Body of pancreas (tissue), 4 donors: ENCODE data around the gene CUEDC2. TPM values are rescaled to one million over a fixed set of nuclear protein-coding genes. Genes with fewer than 3 reads are reported as not detected.

Experiments
- ATAC-seq: fragments of 150-250 bp; one replicate; pipeline ENCODE4 v1.9.1; 2016
- DNase-seq, 4 donors: peaks; one replicate each; pipeline ENCODE4 v3.0.0-alpha.2; 2019
- H3K27ac ChIP-seq, 4 donors: fragments of 200-600 bp; sonication (generic); 1 replicate in 3 of 4; 2 replicates in 1 of 4; pipeline versions ENCODE4 v1.5.1 to v1.6.1; 2016 to 2019; ENCODE audit warnings: mild to moderate bottlenecking in 1 of 4, mixed read lengths in 1 of 4, moderate library complexity in 1 of 4
- H3K27me3 ChIP-seq, 2 donors: fragments of 200-600 bp; sonication (generic); one replicate each; pipeline ENCODE4 v1.6.0; 2016; ENCODE audit warnings: mild to moderate bottlenecking in 1 of 2
- H3K36me3 ChIP-seq, 2 donors: fragments of 200-600 bp; sonication (generic); replicated peaks in 1 of 2; 2 replicates each; pipeline ENCODE4 v1.5.1; 2016; ENCODE audit warnings: low read depth in 2 of 2; ENCODE audit not compliant: insufficient read depth in 1 of 2
- H3K4me1 ChIP-seq: fragments of 200-600 bp; sonication (generic); one replicate; pipeline ENCODE4 v1.6.0; 2016
- H3K4me3 ChIP-seq, 2 donors: fragments of 200-600 bp; sonication (generic); 1 replicate in 1 of 2; 2 replicates in 1 of 2; pipeline ENCODE4 v1.5.1; 2016 to 2019
- H3K9me3 ChIP-seq, 3 donors: fragments of 200-600 bp; sonication (generic); 1 replicate in 2 of 3; 2 replicates in 1 of 3; pipeline ENCODE4 v1.5.1; 2016
- POLR2A ChIP-seq, 3 donors: fragments of 450-650 bp; IDR thresholded peaks; one replicate each; pipeline ENCODE4 v1.6.1; 2016; ENCODE audit warnings: antibody characterized with exemption in 3 of 3, mild to moderate bottlenecking in 2 of 3
- WGBS, 2 donors: methylation state at CpG; one replicate each; pipeline ENCODE4 v1.1.5; 2017; 5-methylcytosine and 5-hydroxymethylcytosine counted together
- intact Hi-C: fragments of 100-400 bp; cut with DNase I; formaldehyde crosslinking; loops from one replicate; pipeline ENCODE4 v1.15.1; 2023
- total RNA-seq, 2 donors: library from RNA; depleted of rRNA; stranded (reverse); fragments of >200 nt; gene quantifications; one replicate each; pipeline ENCODE4 v1.1.0, GENCODE V29; 2016
- TF ChIP-seq, protein P1 (sequence below), 7 experiments: fragments of 450-650 bp in 4 of 7; fragments of 200-600 bp in 3 of 7; sonication (generic) in 3 of 7; IDR thresholded peaks; one replicate each; pipeline ENCODE4 v1.5.1; 2016 to 2019; ENCODE audit warnings: antibody characterized with exemption in 7 of 7

The CUEDC2 gene
- total RNA-seq, 2 donors from 2014 or later = 30.3 to 35.5 TPM

DNA sequence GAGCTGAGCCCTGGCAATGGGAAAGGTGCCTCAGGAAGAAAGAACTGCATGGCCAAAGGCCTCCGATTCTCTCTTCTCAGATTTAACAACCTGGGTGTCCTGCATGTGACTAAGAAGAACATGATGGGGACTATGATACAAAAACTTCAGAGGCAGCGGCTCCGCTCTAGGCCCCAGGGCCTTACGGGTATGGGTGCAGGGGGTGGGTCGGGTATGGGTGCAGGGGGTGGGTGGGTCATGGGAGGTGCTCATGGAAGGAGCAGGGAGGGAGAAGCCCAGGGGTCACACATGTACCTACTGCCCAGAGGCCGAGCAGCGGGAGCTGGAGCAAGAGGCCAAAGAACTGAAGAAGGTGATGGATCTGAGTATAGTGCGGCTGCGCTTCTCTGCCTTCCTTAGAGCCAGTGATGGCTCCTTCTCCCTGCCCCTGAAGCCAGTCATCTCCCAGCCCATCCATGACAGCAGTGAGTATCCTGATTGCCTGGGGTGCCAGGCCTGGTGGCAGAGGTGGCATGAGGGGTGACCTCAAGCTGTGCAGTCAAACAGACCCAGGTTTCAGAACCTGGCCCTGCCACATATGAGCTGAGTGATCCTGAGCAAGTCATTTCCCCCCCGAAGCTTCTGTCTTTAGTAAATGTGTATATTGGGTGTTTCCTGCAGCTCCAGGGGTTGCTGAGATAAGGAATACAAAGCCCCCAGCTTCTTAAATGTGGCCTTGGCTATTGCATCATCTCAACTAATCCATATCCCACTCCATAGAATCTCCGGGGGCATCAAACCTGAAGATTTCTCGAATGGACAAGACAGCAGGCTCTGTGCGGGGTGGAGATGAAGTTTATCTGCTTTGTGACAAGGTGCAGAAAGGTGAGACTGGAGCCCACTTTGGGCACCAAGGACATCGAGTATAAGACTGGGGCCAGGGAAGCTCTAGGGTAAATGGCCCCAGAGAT, 34.9 kb downstream of the CUEDC2 start:
- peaks cover 0 to 7% of the 10 kb centered on the region in 2 donors for H3K36me3 ChIP-seq
- no peaks in the 10 kb centered on the region for H3K27me3 ChIP-seq
- no peaks in the 10 kb centered on the region for H3K9me3 ChIP-seq
- DNase-seq = no peak
- intact Hi-C loops = no loop called here
- peak overlapping the region in 2 of 4 donors; percentile 97 to 100 for H3K27ac ChIP-seq
- TF ChIP-seq, protein P1, sequence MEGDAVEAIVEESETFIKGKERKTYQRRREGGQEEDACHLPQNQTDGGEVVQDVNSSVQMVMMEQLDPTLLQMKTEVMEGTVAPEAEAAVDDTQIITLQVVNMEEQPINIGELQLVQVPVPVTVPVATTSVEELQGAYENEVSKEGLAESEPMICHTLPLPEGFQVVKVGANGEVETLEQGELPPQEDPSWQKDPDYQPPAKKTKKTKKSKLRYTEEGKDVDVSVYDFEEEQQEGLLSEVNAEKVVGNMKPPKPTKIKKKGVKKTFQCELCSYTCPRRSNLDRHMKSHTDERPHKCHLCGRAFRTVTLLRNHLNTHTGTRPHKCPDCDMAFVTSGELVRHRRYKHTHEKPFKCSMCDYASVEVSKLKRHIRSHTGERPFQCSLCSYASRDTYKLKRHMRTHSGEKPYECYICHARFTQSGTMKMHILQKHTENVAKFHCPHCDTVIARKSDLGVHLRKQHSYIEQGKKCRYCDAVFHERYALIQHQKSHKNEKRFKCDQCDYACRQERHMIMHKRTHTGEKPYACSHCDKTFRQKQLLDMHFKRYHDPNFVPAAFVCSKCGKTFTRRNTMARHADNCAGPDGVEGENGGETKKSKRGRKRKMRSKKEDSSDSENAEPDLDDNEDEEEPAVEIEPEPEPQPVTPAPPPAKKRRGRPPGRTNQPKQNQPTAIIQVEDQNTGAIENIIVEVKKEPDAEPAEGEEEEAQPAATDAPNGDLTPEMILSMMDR (IDR thresholded peaks at IDR 0.05) = no peak
- no peak for TF ChIP-seq POLR2A (IDR thresholded peaks at IDR 0.05)
- ATAC-seq = no peak
- 87 to 89% methylated on average over 13 of the region's 14 CpGs for WGBS, 2 donors
- no peak overlapping the region for H3K4me3 ChIP-seq
- H3K4me1 ChIP-seq = peaks cover 43% of the 10 kb centered on the region

DNA sequence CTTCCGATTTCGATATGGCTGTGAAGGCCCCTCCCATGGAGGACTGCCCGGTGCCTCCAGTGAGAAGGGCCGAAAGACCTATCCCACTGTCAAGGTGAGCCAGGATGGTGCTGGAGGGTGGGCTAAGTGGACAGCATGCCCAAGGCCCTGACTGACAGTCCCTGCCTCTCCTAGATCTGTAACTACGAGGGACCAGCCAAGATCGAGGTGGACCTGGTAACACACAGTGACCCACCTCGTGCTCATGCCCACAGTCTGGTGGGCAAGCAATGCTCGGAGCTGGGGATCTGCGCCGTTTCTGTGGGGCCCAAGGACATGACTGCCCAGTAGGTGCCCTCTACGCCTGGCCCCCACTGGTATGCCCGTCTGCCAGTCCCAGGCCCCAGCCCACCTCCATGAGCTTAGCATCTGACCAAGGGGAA, 35.6 kb downstream of the CUEDC2 start:
- no peaks in the 10 kb centered on the region for H3K27me3 ChIP-seq
- TF ChIP-seq, protein P1 (IDR thresholded peaks at IDR 0.05) = no peak
- TF ChIP-seq POLR2A (IDR thresholded peaks at IDR 0.05) = no peak
- peaks cover 43% of the 10 kb centered on the region for H3K4me1 ChIP-seq
- peaks cover 0 to 5% of the 10 kb centered on the region in 2 donors for H3K36me3 ChIP-seq
- H3K27ac ChIP-seq = peak overlapping the region in 3 of 4 donors; percentile 88 to 100 (median 97)
- WGBS, 2 donors = 83 to 85% methylated on average over 10 to 12 of the region's 12 CpGs
- intact Hi-C loops = no loop called here
- H3K9me3 ChIP-seq = no peaks in the 10 kb centered on the region
- no peak overlapping the region for H3K4me3 ChIP-seq
- ATAC-seq (no peak), DNase-seq (no peak)

DNA sequence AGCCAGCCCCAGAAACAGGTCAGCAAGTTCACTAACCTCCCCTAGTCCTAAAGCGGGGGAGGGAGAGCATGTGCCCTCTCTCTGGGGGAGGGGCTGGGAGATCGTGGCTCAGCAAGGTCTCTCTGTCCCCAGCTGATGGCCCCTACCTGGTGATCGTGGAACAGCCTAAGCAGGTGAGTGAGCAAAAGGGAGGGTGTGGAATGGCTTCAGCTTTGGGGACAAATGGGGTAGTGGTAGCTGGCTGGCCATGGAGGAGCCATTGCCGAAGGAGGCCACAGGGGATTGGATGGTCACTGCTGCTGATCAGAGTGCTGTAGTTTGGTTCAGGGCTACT, 36.1 kb downstream of the CUEDC2 start:
- no peak for DNase-seq
- 38 to 53% methylated on average over 3 to 4 of the region's 4 CpGs for WGBS, 2 donors
- H3K9me3 ChIP-seq = no peaks in the 10 kb centered on the region
- peak overlapping the region; percentile 88 to 100 (median 96) for H3K27ac ChIP-seq
- no peak for ATAC-seq
- peaks cover 0 to 2% of the 10 kb centered on the region in 2 donors for H3K36me3 ChIP-seq
- H3K4me1 ChIP-seq = peaks cover 43% of the 10 kb centered on the region
- TF ChIP-seq POLR2A (IDR thresholded peaks at IDR 0.05) = no peak
- TF ChIP-seq, protein P1 (IDR thresholded peaks at IDR 0.05) = no peak
- H3K27me3 ChIP-seq = no peaks in the 10 kb centered on the region
- intact Hi-C loops = no loop called here
- peak overlapping the region; percentile 23 to 55 for H3K4me3 ChIP-seq

DNA sequence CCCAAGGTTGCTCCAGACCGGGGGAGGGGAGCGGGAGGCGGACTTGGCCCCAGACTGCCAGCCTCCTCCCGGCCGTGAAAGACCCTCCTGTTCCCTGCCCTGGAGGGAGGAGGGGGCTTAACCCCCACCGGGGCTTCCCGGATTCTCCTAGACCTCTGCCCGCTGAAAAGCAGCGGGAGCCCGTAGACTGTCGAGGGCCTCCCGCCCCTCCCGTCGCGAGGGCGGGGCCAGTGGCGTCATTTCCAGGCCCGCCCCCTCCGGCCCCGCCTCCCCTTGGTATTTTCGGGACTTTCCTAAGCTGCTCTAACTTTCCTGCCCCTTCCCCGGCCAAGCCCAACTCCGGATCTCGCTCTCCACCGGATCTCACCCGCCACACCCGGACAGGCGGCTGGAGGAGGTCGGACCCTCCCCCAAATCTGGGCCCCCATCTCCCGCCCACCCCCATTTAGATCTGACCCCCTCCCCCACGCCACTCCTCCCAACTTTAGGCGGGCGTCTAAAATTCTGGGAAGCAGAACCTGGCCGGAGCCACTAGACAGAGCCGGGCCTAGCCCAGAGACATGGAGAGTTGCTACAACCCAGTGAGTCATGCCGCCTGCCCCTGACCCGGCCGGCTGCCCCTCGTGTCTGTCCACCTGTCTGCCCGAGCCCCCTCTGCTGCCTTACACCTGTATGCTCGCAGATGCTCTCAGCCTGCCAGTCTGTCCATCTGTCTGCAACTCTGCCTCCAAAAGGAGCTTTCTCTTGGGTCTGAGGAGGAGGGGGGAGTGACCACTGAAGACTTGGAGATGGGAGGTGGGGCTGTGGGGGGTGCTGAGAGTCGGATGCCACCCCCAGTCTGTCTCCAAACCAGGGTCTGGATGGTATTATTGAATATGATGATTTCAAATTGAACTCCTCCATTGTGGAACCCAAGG, 36.7 kb downstream of the CUEDC2 start, which contains the start of gene NFKB2:
Gene NFKB2 (plus strand): TSS at position 306 of the 917 bp plus-strand sequence. CDS start 255 bp downstream, at position 561.
- peak within 1 kb of the TSS; percentile 23 to 55 for H3K4me3 ChIP-seq
- WGBS, 2 donors = 1% methylated on average over 29 to 42 of the region's 42 CpGs
- H3K4me1 ChIP-seq = peaks cover 43% of the 10 kb centered on the region
- TF ChIP-seq, protein P1 (IDR thresholded peaks at IDR 0.05) = no peak
- TF ChIP-seq POLR2A (IDR thresholded peaks at IDR 0.05) = peak; percentile 73 to 87 (median 80)
- peak within 1 kb of the TSS; percentile 88 to 100 (median 96) for H3K27ac ChIP-seq
- H3K27me3 ChIP-seq = no peaks in the 10 kb centered on the region
- intact Hi-C loops = no loop called here
- H3K9me3 ChIP-seq = no peaks in the 10 kb centered on the region
- H3K36me3 ChIP-seq = no peaks in the 10 kb centered on the region
- DNase-seq (peak; percentile 90 to 92 (median 90)), ATAC-seq (peak; percentile 62)
